Measurements from ENCODE around the gene PPM1L.

Gene PPM1L

GRCh38 chr3:160765211-160765610 is 9.2 kb downstream of the PPM1L start:
- no peaks in the 10 kb centered on the region for H3K27me3 ChIP-seq (ENCODE audit: insufficient read depth, low read length)
- H3K27ac ChIP-seq (ENCODE audit: low read depth, low read length), result no peak overlapping the region
- H3K36me3 ChIP-seq (ENCODE audit: insufficient read depth, low read length), result no peaks in the 10 kb centered on the region
- H3K9ac ChIP-seq (ENCODE audit: low read depth, low read length), result no peak overlapping the region
- no peaks in the 10 kb centered on the region for H3K4me1 ChIP-seq (ENCODE audit: insufficient read depth, low read length)
- H3K9me3 ChIP-seq (ENCODE audit: insufficient read depth, low read depth, low read length), result no peaks in the 10 kb centered on the region
- WGBS, result 92% methylated on average over 1 of the region's 1 CpG
- no peak overlapping the region for H3K4me3 ChIP-seq (ENCODE audit: low read length)

GRCh38 chr3:160768031-160768430 is 12.0 kb downstream of the PPM1L start:
- Histone ChIP-seq H3K27ac (ENCODE audit: low read depth, low read length) (no peak overlapping the region), H3K27me3 (ENCODE audit: insufficient read depth, low read length) (no peaks in the 10 kb centered on the region), H3K36me3 (ENCODE audit: insufficient read depth, low read length) (no peaks in the 10 kb centered on the region), H3K9ac (ENCODE audit: low read depth, low read length) (no peak overlapping the region), H3K9me3 (ENCODE audit: insufficient read depth, low read depth, low read length) (no peaks in the 10 kb centered on the region), H3K4me3 (ENCODE audit: low read length) (no peak overlapping the region), H3K4me1 (ENCODE audit: insufficient read depth, low read length) (no peaks in the 10 kb centered on the region)

DNA sequence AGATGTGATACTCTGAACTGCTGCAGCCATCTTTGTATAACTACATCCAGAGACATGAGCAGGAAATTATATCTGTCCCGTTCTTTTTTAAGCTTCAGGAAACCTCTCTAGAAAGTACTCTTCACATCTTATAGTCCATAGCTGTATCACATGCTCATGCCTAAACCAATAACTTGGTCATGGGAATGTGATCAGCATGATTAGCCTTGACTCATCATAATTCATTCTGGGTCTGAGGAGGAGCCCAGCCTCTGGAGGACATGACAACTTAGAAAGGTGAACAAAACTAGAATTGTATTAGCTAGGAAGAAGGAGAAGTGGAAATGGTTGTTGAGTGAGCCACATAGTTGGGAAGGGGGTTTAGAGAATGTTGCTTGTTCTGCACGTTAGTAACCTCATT is 12.9 kb downstream of the PPM1L start:
- WGBS, result 90% methylated on average over 2 of the region's 2 CpGs
- H3K9ac ChIP-seq (ENCODE audit: low read depth, low read length), result no peak overlapping the region
- H3K27me3 ChIP-seq (ENCODE audit: insufficient read depth, low read length), result no peaks in the 10 kb centered on the region
- no peak overlapping the region for H3K4me3 ChIP-seq (ENCODE audit: low read length)
- no peaks in the 10 kb centered on the region for H3K36me3 ChIP-seq (ENCODE audit: insufficient read depth, low read length)
- no peaks in the 10 kb centered on the region for H3K4me1 ChIP-seq (ENCODE audit: insufficient read depth, low read length)
- H3K9me3 ChIP-seq (ENCODE audit: insufficient read depth, low read depth, low read length), result no peaks in the 10 kb centered on the region
- no peak overlapping the region for H3K27ac ChIP-seq (ENCODE audit: low read depth, low read length)

DNA sequence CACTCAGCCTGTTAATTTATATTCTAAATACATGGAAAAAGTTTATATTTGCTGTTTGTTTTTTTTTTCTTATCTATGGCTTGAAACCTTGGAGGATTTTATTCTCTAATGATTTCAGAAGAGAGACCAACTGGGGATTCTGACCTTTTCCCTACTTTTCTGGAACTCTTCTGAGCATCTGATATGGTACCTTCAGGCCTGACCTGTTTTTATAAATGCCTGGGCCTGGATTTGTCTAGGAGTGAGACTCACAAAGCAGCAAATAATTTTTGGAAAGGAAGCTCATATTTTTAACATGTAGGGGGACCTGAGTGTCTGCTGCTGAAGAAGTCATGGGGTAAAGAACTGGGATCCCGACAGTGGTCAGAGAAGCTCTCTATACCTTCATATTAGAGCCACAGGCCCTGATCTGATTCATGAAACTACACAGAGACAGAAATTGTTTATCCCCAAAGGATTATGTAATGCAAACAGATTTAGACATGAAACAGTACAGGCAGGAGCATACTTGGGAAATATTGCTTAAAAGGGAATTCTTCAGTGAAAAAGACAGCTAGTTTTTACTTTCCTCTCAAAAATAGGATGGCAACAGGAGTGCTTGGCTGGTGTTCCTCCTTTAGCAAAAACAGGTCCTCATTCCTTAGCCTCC is 15.9 kb downstream of the PPM1L start:
- 88% methylated on average over 1 of the region's 1 CpG for WGBS
- H3K9ac ChIP-seq (ENCODE audit: low read depth, low read length), result no peak overlapping the region
- H3K27ac ChIP-seq (ENCODE audit: low read depth, low read length), result no peak overlapping the region
- no peaks in the 10 kb centered on the region for H3K27me3 ChIP-seq (ENCODE audit: insufficient read depth, low read length)
- H3K4me3 ChIP-seq (ENCODE audit: low read length), result no peak overlapping the region
- no peaks in the 10 kb centered on the region for H3K4me1 ChIP-seq (ENCODE audit: insufficient read depth, low read length)
- no peaks in the 10 kb centered on the region for H3K9me3 ChIP-seq (ENCODE audit: insufficient read depth, low read depth, low read length)
- no peaks in the 10 kb centered on the region for H3K36me3 ChIP-seq (ENCODE audit: insufficient read depth, low read length)

GRCh38 chr3:160773722-160774121 is 17.7 kb downstream of the PPM1L start:
- H3K4me1 ChIP-seq (ENCODE audit: insufficient read depth, low read length), result no peaks in the 10 kb centered on the region
- H3K9me3 ChIP-seq (ENCODE audit: insufficient read depth, low read depth, low read length), result no peaks in the 10 kb centered on the region
- no peaks in the 10 kb centered on the region for H3K36me3 ChIP-seq (ENCODE audit: insufficient read depth, low read length)
- H3K27me3 ChIP-seq (ENCODE audit: insufficient read depth, low read length), result no peaks in the 10 kb centered on the region
- no peak overlapping the region for H3K4me3 ChIP-seq (ENCODE audit: low read length)
- H3K9ac ChIP-seq (ENCODE audit: low read depth, low read length), result no peak overlapping the region
- no peak overlapping the region for H3K27ac ChIP-seq (ENCODE audit: low read depth, low read length)

GRCh38 chr3:160774172-160774571 is 18.1 kb downstream of the PPM1L start:
- H3K27me3 ChIP-seq (ENCODE audit: insufficient read depth, low read length), result no peaks in the 10 kb centered on the region
- no peaks in the 10 kb centered on the region for H3K4me1 ChIP-seq (ENCODE audit: insufficient read depth, low read length)
- no peaks in the 10 kb centered on the region for H3K36me3 ChIP-seq (ENCODE audit: insufficient read depth, low read length)
- H3K9me3 ChIP-seq (ENCODE audit: insufficient read depth, low read depth, low read length), result no peaks in the 10 kb centered on the region
- no peak overlapping the region for H3K9ac ChIP-seq (ENCODE audit: low read depth, low read length)
- no peak overlapping the region for H3K4me3 ChIP-seq (ENCODE audit: low read length)
- no peak overlapping the region for H3K27ac ChIP-seq (ENCODE audit: low read depth, low read length)
- WGBS, result 92% methylated on average over 2 of the region's 3 CpGs

DNA sequence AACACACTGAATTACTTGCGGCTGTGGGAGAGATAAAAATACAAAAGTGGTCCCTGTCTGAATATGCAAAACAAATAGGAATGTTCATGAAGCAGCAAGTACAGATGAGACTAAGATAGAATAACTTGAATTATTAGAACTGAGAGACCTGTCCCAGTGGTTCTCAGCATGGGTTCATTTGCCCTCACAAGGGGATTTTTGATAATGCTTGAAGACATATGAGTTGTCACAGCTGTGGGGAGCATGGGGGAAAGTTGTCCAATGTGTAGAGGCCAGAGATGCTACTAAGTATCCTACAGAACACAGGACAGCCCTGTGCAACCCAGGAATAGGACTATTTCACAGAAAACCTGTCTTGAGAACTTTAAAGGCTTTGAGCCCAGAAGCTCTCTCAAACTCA is 22.4 kb downstream of the PPM1L start:
- H3K9me3 ChIP-seq (ENCODE audit: insufficient read depth, low read depth, low read length), result no peaks in the 10 kb centered on the region
- H3K27ac ChIP-seq (ENCODE audit: low read depth, low read length), result no peak overlapping the region
- peaks cover 15% of the 10 kb centered on the region; the same call in 1 of the 2 replicates for H3K4me1 ChIP-seq (ENCODE audit: insufficient read depth, low read length)
- WGBS, result 100% methylated on average over 1 of the region's 1 CpG
- H3K27me3 ChIP-seq (ENCODE audit: insufficient read depth, low read length), result no peaks in the 10 kb centered on the region
- H3K4me3 ChIP-seq (ENCODE audit: low read length), result no peak overlapping the region
- no peaks in the 10 kb centered on the region for H3K36me3 ChIP-seq (ENCODE audit: insufficient read depth, low read length)
- H3K9ac ChIP-seq (ENCODE audit: low read depth, low read length), result no peak overlapping the region

DNA sequence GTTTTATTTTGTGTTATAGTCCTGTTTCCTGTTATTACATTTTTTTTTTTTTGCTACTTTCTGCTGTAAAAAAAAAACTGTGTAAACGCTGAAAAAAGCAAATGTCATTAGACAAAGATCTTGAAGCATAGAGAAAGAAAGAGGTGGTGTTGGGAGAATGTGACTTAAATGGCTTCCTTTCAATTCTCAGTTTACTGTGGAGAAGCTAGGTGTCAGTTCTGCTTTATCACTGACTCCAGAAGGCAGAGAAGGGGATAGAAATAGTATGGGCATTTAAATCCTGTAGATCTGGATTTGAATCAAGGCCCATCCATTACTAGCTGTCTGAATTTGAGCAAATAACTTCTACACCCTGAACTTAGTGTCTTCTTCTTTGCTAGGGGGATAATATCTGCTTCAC is 23.0 kb downstream of the PPM1L start:
- Histone ChIP-seq H3K27me3 (ENCODE audit: insufficient read depth, low read length) (no peaks in the 10 kb centered on the region), H3K9ac (ENCODE audit: low read depth, low read length) (no peak overlapping the region), H3K27ac (ENCODE audit: low read depth, low read length) (no peak overlapping the region), H3K9me3 (ENCODE audit: insufficient read depth, low read depth, low read length) (no peaks in the 10 kb centered on the region), H3K4me1 (ENCODE audit: insufficient read depth, low read length) (peaks cover 20% of the 10 kb centered on the region), H3K4me3 (ENCODE audit: low read length) (no peak overlapping the region), H3K36me3 (ENCODE audit: insufficient read depth, low read length) (no peaks in the 10 kb centered on the region)
- WGBS, result 69% methylated on average over 1 of the region's 1 CpG

DNA sequence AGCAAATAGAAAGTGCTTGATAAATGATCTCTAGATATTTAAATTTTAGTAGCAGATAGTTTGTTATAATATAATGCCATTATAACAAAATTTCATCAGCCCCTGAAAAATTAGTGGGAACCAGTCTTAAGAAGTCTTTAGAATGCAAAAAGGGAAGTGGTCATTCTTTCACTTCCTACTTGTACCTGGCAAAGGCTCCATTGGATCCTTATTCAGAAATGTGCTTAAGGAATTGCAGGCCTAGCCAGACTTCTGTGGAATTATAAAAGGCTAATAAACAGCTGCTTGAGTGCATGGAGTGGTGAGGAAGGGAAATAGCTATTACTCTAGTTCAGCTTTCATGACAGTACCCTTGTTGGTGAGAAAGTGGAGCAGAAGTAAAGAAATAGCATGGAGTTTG is 24.2 kb downstream of the PPM1L start:
- no peaks in the 10 kb centered on the region for H3K36me3 ChIP-seq (ENCODE audit: insufficient read depth, low read length)
- no peak overlapping the region for H3K27ac ChIP-seq (ENCODE audit: low read depth, low read length)
- H3K4me1 ChIP-seq (ENCODE audit: insufficient read depth, low read length), result peaks cover 32% of the 10 kb centered on the region
- no peaks in the 10 kb centered on the region for H3K27me3 ChIP-seq (ENCODE audit: insufficient read depth, low read length)
- H3K4me3 ChIP-seq (ENCODE audit: low read length), result no peak overlapping the region
- H3K9ac ChIP-seq (ENCODE audit: low read depth, low read length), result no peak overlapping the region
- H3K9me3 ChIP-seq (ENCODE audit: insufficient read depth, low read depth, low read length), result no peaks in the 10 kb centered on the region

DNA sequence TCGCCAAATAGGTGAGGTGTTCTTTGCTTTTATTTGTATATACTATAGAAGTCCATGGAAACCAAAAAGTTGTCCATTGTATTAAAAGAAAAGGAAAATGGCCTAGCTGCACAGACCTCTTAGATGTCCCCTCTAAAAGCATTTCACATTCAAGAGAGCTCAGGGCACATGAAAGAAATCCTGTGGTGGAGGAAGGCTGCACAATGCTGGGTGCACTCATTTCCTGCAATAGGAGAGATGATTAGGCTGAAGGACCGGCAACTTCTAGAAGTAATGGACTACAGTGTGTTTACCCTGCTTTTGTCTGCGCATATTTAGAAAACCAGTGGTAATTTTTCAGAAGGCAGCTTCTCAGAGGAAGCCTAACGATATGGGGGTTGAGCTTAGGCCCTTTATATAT is 25.4 kb downstream of the PPM1L start:
- no peaks in the 10 kb centered on the region for H3K36me3 ChIP-seq (ENCODE audit: insufficient read depth, low read length)
- 93% methylated on average over 4 of the region's 4 CpGs for WGBS

DNA sequence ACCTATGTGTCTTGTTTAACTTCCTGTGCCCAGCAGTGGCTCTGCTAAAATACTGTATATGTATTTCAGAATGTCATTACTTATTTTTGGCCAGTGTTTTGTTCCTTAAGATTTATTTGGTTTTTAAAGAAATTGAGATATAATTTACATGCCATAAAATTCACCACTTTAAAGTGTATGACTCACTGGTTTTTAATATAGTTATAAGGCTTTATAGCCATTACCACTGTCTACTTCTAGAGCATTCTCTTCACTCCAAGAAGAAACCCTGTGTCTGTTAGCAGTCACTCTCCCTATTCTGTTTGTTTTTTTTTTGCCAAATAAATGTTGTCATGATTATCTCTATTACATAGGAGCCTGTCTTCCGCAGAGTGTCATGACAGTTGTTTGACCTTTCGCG is 25.8 kb downstream of the PPM1L start:
- no peaks in the 10 kb centered on the region for H3K36me3 ChIP-seq (ENCODE audit: insufficient read depth, low read length)
- H3K4me1 ChIP-seq (ENCODE audit: insufficient read depth, low read length), result peaks cover 37% of the 10 kb centered on the region
- no peak overlapping the region for H3K27ac ChIP-seq (ENCODE audit: low read depth, low read length)
- WGBS, result no CpG with 5 or more reads among the region's 3 CpGs
- no peak overlapping the region for H3K9ac ChIP-seq (ENCODE audit: low read depth, low read length)
- H3K9me3 ChIP-seq (ENCODE audit: insufficient read depth, low read depth, low read length), result no peaks in the 10 kb centered on the region
- no peak overlapping the region for H3K4me3 ChIP-seq (ENCODE audit: low read length)
- no peaks in the 10 kb centered on the region for H3K27me3 ChIP-seq (ENCODE audit: insufficient read depth, low read length)

More for the DNA sequence above, 25.4 kb downstream of the PPM1L start:
- Histone ChIP-seq H3K27me3 (ENCODE audit: insufficient read depth, low read length) (no peaks in the 10 kb centered on the region), H3K4me3 (ENCODE audit: low read length) (no peak overlapping the region), H3K4me1 (ENCODE audit: insufficient read depth, low read length) (peaks cover 37% of the 10 kb centered on the region), H3K27ac (ENCODE audit: low read depth, low read length) (no peak overlapping the region), H3K9me3 (ENCODE audit: insufficient read depth, low read depth, low read length) (no peaks in the 10 kb centered on the region), H3K9ac (ENCODE audit: low read depth, low read length) (no peak overlapping the region)

DNA sequence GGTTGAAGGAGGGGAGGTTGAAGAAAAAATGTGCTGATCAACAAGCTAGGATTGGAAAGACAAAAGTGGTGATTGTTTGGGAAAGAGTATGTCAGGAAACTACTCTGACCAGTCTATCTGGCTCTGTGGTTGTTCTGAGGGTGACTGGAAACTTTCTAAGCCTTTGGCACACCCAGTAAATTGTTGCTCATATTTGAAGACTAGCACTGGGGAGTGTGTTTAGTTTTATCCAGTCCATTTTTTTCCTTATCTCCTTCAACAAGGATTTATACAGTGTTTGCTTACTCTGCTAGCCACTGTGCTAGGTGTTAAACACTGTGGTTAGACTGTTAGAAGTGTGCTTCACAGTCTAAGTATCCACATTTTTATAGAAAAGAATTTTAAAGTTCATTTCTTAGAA is 28.8 kb downstream of the PPM1L start:
- H3K4me3 ChIP-seq (ENCODE audit: low read length), result no peak overlapping the region
- peaks cover 37% of the 10 kb centered on the region for H3K4me1 ChIP-seq (ENCODE audit: insufficient read depth, low read length)
- no peaks in the 10 kb centered on the region for H3K27me3 ChIP-seq (ENCODE audit: insufficient read depth, low read length)
- H3K9ac ChIP-seq (ENCODE audit: low read depth, low read length), result peak overlapping the region; percentile 29; the same call in 1 of the 2 replicates
- no peak overlapping the region; the same call in 1 of the 2 replicates for H3K27ac ChIP-seq (ENCODE audit: low read depth, low read length)
- H3K9me3 ChIP-seq (ENCODE audit: insufficient read depth, low read depth, low read length), result 0 out of 2 replicates have a peak, but pooled peaks cover 10% of the 10 kb centered on the region
- no peaks in the 10 kb centered on the region for H3K36me3 ChIP-seq (ENCODE audit: insufficient read depth, low read length)

Measured in HUES64 (cell line).